HG02938 (cell line): ENCODE measurements around the gene CEP112.
"Not testable (repeated sequence)": the region's sequence is repeated elsewhere in the genome, so short reads cannot be mapped to it uniquely, and the experiment has no call there.

Source experiments
- ATAC-seq: cut with Tn5 transposase; IDR thresholded peaks from one replicate; pipeline ENCODE4 v1.9.1; 2021; ENCODE audit warnings: mild to moderate bottlenecking, moderate library complexity; ENCODE audit not compliant: unreplicated experiment

Gene CEP112

GRCh38 chr17:65790241-65790640 lies 401.7 kb downstream of the CEP112 start:
- ATAC-seq, result no peak

DNA sequence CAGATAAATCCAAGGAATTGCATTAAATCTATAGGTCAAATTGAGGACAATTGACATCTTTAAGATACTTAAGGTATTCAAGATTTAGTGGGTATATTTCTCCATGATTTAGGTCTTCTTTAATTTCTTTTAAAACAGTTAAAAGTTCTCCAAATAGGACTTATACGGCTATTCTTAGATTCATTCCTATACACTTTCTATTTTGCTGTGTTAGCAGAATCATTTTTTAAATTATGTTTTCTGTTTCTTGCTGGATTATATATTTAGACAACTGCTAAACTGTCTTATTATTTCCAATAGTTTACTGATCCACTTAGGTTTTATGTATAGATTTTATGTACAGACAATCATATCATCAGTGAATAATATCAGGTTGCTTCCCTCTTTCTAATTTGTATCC lies 404.4 kb downstream of the CEP112 start:
- ATAC-seq, result no peak

- no peak for ATAC-seq
These were observed 405.5 kb downstream of the CEP112 start for GRCh38 chr17:65786479-65786878.

DNA sequence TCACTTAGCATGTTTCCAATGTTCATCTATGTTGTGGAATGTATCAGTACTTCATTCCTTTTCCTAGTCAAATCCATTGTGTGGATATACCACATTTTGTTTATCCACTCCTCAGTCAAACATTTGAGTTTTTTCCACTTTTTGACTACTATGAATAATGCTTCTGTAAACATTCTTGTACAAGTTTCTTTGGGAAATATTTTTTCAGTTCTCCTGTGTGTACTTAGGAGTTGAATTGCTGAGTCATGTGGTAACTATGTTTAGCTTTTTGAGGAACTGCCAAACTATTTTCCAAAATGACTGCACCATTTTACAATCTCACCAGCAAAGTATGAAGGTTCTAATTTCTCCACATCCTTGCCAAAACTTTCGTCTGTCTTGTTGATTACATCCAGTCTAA lies 406.8 kb downstream of the CEP112 start:
- no peak for ATAC-seq

DNA sequence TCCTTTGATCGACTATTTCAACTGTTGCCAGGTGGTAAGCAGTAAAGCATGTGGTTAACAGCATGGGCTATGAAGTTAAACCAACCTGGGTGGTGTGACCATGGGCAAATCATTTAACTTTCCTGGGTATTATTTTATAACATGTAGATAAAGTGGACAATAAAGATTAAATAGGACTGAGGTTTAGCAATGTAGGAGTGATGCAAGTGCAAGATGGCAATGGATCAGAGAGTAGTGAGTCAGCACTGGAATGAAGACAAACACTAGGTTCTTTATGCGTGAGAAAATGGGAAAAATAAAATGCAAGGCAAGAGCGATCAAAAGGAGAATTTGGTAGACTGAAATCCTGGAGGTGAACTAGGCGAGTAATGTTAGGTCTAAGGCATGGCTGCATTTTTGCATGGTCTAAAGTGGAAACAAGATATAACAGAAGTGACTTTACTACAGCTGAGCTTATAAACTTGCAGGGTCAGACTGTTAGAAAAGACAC lies 408.0 kb downstream of the CEP112 start:
- ATAC-seq, result no peak

GRCh38 chr17:65782104-65782706 lies 409.7 kb downstream of the CEP112 start:
- not testable (repeated sequence) for ATAC-seq

GRCh38 chr17:65780111-65780510 lies 411.8 kb downstream of the CEP112 start:
- no peak for ATAC-seq

GRCh38 chr17:65776890-65777289 lies 415.0 kb downstream of the CEP112 start:
- no peak for ATAC-seq

GRCh38 chr17:65774787-65775186 lies 417.1 kb downstream of the CEP112 start:
- no peak for ATAC-seq

DNA sequence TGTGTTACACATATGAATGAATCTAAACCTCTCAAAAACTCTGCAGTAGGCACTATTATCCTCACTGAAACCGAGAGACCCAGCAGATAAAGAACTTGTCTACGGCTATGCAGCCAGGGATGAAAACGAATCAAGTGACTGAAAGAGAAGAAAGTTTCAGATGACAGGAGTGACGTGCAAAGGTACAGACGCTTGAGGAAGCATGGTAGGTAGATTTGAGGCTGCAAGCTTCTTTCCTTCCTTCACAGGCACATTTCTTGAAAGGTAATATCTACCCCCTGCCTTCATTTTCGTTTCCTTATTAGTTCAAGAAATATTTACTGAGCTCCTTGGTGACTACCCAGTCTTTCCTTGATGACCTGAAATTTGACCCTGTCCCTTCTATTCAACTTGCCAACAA lies 418.9 kb downstream of the CEP112 start:
- no peak for ATAC-seq

DNA sequence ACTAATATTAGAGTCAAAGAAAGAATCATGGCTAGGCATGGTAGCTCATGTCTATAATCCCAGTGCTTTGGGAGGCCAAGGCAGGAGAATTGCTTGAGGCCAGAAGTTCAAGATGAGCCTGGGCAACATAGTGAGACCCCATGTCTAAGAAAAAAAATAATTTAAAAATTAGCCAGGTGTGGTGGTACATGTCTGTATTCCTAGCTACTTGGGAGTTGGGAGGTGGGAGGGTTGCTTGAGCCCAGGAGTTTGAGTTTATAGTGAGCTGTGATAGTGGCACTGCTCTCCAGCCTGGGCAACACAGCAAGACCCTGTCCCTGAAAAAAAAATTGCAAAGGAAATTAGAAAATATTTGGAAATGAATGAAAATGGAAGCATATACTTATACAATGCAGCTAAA lies 420.2 kb downstream of the CEP112 start:
- ATAC-seq, result no peak

DNA sequence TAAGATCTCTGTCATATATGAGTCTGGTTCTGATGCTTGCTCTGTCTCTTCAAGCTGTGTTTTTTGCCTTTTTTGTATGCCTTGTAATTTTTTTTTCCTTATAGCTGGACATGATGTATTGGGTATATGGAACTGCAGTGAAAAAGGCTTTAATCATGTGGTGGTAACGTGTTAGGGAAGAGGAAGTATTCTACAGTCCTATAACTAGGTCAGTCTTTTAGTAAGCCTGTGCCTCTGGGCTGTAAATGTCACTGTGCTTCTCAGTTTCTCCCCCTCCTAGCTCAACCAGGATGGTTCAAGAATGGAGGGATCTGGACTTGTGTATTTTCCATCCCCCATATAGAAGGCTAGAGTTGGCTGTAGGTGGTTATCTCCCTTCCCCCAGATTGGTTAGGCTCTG lies 428.1 kb downstream of the CEP112 start:
- ATAC-seq, result no peak

DNA sequence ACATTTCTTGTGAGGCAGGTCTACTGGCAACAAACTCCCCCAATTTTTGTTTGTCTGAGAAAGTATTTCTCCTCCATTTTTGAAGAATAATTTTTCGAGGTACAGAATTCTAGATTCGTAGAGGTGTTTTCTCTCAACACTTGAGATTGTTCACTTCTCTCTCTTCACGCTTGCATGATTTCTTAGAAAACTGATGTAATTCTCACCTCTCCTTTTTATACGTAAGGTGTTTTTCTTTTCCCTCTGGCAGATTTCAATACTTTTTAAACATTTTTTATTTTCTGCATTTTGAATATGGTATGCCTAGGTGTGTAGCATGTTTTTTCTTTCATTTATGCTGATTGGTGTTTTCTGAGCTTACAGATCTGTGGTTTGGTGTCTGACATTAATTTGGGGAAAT lies 429.0 kb downstream of the CEP112 start:
- ATAC-seq, result no peak

DNA sequence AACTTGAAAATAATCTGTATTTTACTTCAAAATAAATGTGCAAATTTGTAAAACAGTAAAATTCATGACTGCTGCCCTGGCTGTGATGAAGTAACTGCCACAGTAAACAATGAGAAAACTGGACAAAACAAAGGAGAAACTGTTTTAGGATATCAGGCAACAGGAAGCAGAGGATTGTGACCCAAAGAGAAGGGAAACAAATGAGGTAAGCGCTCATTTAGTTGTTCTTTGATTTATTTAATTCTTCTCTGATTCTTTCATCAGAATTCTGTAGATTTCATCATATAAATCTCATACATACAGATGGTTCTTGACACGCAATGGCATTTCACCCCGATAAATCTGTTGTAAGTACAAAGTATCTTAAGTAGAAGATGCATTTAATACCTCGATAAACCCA lies 432.4 kb downstream of the CEP112 start:
- ATAC-seq, result no peak

DNA sequence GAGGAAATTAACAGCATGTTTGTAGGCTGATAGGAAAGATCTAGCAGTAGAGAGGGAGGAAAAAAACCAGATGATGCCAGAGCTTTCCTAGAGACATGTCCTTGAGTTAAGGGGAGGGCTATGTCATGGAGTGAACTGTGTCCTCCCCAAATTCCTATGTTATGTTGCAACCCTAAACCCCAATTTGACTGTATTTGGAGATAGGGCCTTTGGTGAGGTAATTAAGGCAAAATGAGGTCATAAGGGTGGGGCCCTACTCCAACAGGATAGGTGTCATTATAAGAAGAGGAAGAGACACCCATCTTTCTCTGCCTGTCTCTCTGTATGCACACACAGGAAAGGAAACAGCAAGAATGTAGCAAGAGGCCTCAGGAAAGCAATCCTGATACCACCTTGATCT lies 435.2 kb downstream of the CEP112 start:
- no peak for ATAC-seq

GRCh38 chr17:65755799-65756198 lies 436.1 kb downstream of the CEP112 start:
- no peak for ATAC-seq

- no peak for ATAC-seq
These were observed 437.3 kb downstream of the CEP112 start for GRCh38 chr17:65754630-65755029.

GRCh38 chr17:65754081-65754480 lies 437.9 kb downstream of the CEP112 start:
- ATAC-seq, result no peak

DNA sequence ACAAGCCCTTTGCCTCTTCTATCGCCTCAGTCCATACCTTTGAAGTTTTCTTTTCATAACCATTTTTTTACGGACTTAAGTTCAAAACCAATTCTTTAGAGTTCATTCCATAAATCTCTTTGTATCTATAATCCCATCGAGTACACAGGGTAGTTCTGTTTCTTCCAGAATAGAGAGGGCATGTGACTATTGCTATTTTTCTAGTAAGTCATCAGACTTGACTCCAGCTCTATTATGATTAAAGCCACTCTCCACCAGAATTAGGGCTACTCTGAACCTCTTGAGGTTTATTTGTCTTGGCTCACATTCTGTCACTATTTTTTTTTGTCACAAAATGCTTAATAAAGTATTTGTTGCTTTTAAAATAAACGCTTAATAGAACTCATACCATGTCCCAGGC lies 438.6 kb downstream of the CEP112 start:
- ATAC-seq, result no peak

DNA sequence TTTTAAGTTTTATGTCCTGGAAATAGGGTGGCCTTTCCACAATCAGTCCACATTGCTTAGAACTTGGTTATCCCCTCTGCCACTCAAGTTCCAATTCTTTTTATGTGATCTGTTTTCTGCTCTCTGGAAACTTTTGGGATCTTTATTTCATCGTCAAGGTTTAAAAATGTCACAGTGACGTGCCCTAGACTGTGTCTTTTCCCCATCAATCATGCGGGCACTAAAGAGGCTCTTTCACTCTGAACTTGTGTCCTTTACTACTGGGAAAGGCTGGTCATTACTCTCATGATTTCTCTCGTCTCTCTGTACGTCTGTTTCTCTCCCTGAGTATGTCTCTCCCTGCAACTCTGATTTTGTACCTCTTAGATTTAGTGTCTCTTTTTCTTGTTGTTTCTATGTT lies 440.7 kb downstream of the CEP112 start:
- ATAC-seq, result no peak

- no peak for ATAC-seq
These were observed 441.3 kb downstream of the CEP112 start for GRCh38 chr17:65750631-65751115.

- no peak for ATAC-seq
These were observed 441.8 kb downstream of the CEP112 start for GRCh38 chr17:65750166-65750565.

GRCh38 chr17:65749479-65749878 lies 442.5 kb downstream of the CEP112 start:
- ATAC-seq, result no peak
